ENCODE measurements around the gene TTLL5. TPM values are rescaled to one million over a fixed set of nuclear protein-coding genes. Genes with fewer than 3 reads are reported as not detected.

TTLL5 gene
- total RNA-seq, 1 experiment from 2014 or later: 35.7 TPM

- TF ChIP-seq, protein P1, sequence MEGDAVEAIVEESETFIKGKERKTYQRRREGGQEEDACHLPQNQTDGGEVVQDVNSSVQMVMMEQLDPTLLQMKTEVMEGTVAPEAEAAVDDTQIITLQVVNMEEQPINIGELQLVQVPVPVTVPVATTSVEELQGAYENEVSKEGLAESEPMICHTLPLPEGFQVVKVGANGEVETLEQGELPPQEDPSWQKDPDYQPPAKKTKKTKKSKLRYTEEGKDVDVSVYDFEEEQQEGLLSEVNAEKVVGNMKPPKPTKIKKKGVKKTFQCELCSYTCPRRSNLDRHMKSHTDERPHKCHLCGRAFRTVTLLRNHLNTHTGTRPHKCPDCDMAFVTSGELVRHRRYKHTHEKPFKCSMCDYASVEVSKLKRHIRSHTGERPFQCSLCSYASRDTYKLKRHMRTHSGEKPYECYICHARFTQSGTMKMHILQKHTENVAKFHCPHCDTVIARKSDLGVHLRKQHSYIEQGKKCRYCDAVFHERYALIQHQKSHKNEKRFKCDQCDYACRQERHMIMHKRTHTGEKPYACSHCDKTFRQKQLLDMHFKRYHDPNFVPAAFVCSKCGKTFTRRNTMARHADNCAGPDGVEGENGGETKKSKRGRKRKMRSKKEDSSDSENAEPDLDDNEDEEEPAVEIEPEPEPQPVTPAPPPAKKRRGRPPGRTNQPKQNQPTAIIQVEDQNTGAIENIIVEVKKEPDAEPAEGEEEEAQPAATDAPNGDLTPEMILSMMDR (conservative IDR thresholded peaks at IDR 0.05): no peak
- H3K27me3 ChIP-seq (ENCODE audit: insufficient read depth, low read length): no peaks in the 10 kb centered on the region
These were observed 334.5 kb downstream of the TTLL5 start for GRCh38 chr14:75995372-75996041.

More at GRCh38 chr14:75995372-75996041, 334.5 kb downstream of the TTLL5 start:
- H2AK5ac ChIP-seq (ENCODE audit: insufficient read length, low read length): no peak overlapping the region
- H3T11ph ChIP-seq (ENCODE audit: low read length): no peak overlapping the region
- no peaks in the 10 kb centered on the region for H3K79me1 ChIP-seq (ENCODE audit: insufficient read depth, low read depth, low read length, poor library complexity, severe bottlenecking)
- no peak for DNase-seq
- H4K5ac ChIP-seq (ENCODE audit: insufficient read length, low read depth, low read length): no peak overlapping the region
- no peak overlapping the region for H2BK15ac ChIP-seq (ENCODE audit: low read depth, low read length)
- Mint-ChIP-seq H3K27ac (no peak overlapping the region), H3K9me3 (no peaks in the 10 kb centered on the region), H3K4me3 (no peak overlapping the region), H3K27me3 (ENCODE audit: low read depth) (no peaks in the 10 kb centered on the region), H3K36me3 (ENCODE audit: insufficient read depth in 1 of 3, low read depth in 3 of 3) (peaks cover 4 to 25% (median 24%) of the 10 kb centered on the region in 3 experiments; a peak in 6 of 7 replicates), H3K4me1 (no peaks in the 10 kb centered on the region)
- H3K4me2 ChIP-seq (ENCODE audit: insufficient read depth, insufficient read length, low read length): no peak overlapping the region
- no peaks in the 10 kb centered on the region for H3K4me1 ChIP-seq (ENCODE audit: insufficient read depth, low read length)
- no peak overlapping the region for H3K9ac ChIP-seq (ENCODE audit: extremely low read depth, insufficient read length, low read length)
- H3K27ac ChIP-seq (ENCODE audit: insufficient read length, low read depth, low read length): no peak overlapping the region
- H3K56ac ChIP-seq (ENCODE audit: insufficient read length, low read depth, low read length): no peak overlapping the region
- H4K20me1 ChIP-seq (ENCODE audit: control insufficient read depth, insufficient read depth, insufficient read length): no peaks in the 10 kb centered on the region
- no peak overlapping the region for H2AFZ ChIP-seq (ENCODE audit: low read length)
- no peak overlapping the region for H2BK5ac ChIP-seq (ENCODE audit: insufficient read length, low read length)
- no peak overlapping the region for H4K91ac ChIP-seq (ENCODE audit: insufficient read length, low read depth, low read length)
- no peak overlapping the region for H3K14ac ChIP-seq (ENCODE audit: insufficient read depth, low read length)
- no peaks in the 10 kb centered on the region for H3K9me3 ChIP-seq (ENCODE audit: control insufficient read depth, low read depth, low read length)
- no peak overlapping the region for H2BK20ac ChIP-seq (ENCODE audit: low read depth, low read length, poor library complexity, severe bottlenecking)
- H2BK12ac ChIP-seq (ENCODE audit: insufficient read length, low read depth, low read length): no peak overlapping the region
- no peak overlapping the region for H3K4ac ChIP-seq (ENCODE audit: low read depth, low read length)
- H3K23me2 ChIP-seq (ENCODE audit: insufficient read length, low read depth, low read length, poor library complexity, severe bottlenecking): no peaks in the 10 kb centered on the region
- no peak overlapping the region for H3K18ac ChIP-seq (ENCODE audit: insufficient read length, low read depth, low read length)
- H3K23ac ChIP-seq (ENCODE audit: insufficient read length, low read depth, low read length): no peak overlapping the region
- no CpG with 5 or more reads among the region's 17 CpGs for WGBS (ENCODE audit: extremely low coverage, insufficient read length, low lambda C conversion rate)
- H4K8ac ChIP-seq (replicated peaks; ENCODE audit: insufficient read length, low read depth, low read length): no peak overlapping the region
- H2BK120ac ChIP-seq (ENCODE audit: low read depth, low read length, poor library complexity, severe bottlenecking): no peak overlapping the region
- H3K79me2 ChIP-seq (ENCODE audit: insufficient read depth, low read length): no peaks in the 10 kb centered on the region
